ENCODE data around the gene RDH13.
"Not testable (repeated sequence)": the region's sequence is repeated elsewhere in the genome, so short reads cannot be mapped to it uniquely, and the experiment has no call there.

- not testable (repeated sequence) for TF ChIP-seq EZH2 (IDR thresholded peaks at IDR 0.05; ENCODE audit: low read length, missing control alignments); CTCF (conservative IDR thresholded peaks at IDR 0.05 in 1 of 2, IDR thresholded peaks at IDR 0.05 in 1 of 2; ENCODE audit: low read depth in 1 of 2, low read length in 2 of 2)
Observed at GRCh38 chr19:55040654-55041053, 22.3 kb downstream of the RDH13 start.

Data from fibroblast of lung (primary cell).